Activated CD4-positive, CD25-positive, alpha-beta regulatory T cell treated with anti-CD3 and anti-CD28 coated beads, Interleukin-2, amount 50 U/mL, for 24 hours (primary cell): ENCODE measurements around the gene LPP.

Source experiments
- ATAC-seq, 2 donors: fragments of 150-1000 bp; cut with Tn5 transposase; one replicate each; pipeline ENCODE4 v1.10.0; 2021; ENCODE audit warnings: mild to moderate bottlenecking in 1 of 2, moderate library complexity in 1 of 2

Gene LPP

GRCh38 chr3:188223936-188224335 lies 70.0 kb downstream of the LPP start:
- ATAC-seq: no peak

DNA sequence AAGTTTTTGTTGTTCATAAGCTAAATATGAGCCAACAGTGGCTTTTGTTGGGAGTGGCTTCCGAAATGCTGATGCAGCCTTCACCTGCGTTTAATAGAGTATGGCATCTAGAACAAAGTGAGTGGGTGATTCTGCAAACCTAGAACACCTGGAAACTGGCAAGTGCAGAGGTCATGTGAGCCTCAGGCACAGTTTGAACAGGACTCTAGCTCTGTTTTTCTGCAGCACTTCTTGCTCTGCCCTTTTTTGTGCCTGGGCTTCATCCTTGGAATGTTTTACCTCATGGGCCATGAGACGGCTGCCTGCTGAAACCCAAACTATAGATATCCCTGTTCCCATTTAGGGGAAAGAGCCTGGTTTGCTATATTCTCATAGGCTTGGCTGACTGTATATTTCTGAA lies 73.5 kb downstream of the LPP start:
- no peak for ATAC-seq

- no peak for ATAC-seq
Measured at GRCh38 chr3:188229177-188229576, 75.2 kb downstream of the LPP start.

GRCh38 chr3:188229726-188230125 lies 75.8 kb downstream of the LPP start:
- ATAC-seq: no peak

- ATAC-seq: peak in 1 of 2 donors; percentile 58
Measured at GRCh38 chr3:188230962-188231361, 77.0 kb downstream of the LPP start.

GRCh38 chr3:188231456-188231855 lies 77.5 kb downstream of the LPP start:
- ATAC-seq: no peak

DNA sequence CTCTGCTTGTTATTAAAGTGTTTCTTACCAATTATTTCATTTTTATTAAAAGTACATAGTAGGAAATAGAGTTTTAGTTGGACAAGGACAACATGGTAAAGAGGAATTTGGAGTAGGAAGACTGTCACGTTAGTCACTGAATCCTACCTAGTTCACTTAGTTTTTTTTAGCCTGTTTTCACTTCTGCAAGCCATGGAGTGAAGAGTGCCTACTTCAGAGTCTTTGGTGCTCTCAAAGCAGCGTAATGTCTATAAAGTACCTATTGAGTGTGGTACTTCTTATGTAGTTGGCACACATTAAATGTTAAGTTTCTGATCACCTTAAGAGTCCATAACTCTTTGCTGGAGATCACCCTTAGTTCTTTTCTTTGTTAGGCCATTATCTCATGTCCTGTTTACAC lies 78.7 kb downstream of the LPP start:
- no peak for ATAC-seq

DNA sequence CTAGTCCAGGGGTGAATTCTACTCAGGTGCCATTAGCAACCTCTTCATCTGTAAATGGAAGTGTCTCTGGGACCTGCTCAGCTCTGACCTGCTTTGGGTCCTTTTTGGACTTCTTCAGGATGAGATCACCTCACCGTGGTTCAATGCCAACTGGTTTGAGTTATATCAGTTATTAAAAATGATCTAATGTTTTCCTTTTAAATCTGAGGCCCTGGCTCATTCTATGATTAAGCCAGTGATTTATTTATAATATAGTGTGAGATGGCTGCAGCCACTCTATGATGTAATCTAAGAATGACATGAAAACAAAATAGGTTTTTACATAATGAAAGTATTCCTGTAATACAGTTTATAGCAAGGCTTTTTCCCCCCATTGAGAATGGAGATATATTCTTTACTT lies 79.4 kb downstream of the LPP start:
- peak in 1 of 2 donors; percentile 27 for ATAC-seq

- no peak for ATAC-seq
Measured at GRCh38 chr3:188234132-188234531, 80.2 kb downstream of the LPP start.

GRCh38 chr3:188236271-188236670 lies 82.3 kb downstream of the LPP start:
- ATAC-seq: no peak

DNA sequence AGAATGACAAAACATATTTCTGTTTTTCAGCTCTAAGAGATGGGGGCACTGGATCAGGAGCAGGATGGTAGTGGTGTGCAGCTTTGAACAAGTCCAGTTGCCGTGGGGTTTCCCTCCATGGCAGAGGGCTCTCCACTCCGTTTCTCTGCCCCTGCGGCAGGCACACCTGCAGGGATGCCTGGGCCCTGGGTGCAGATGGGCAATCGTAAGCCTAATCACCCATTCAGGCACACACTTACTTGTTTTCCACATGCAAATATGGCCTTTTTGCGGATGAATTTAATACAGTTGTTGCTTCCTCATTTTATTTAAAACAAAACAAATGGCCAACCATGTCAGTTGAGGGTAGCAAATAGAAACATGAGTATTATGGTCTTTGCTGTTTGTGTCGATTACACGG lies 85.1 kb downstream of the LPP start:
- no peak for ATAC-seq

- ATAC-seq: no peak
Measured at GRCh38 chr3:188239577-188239976, 85.6 kb downstream of the LPP start.

- no peak for ATAC-seq
Measured at GRCh38 chr3:188240189-188240981, 86.4 kb downstream of the LPP start.

- no peak for ATAC-seq
Measured at GRCh38 chr3:188241072-188241471, 87.1 kb downstream of the LPP start.

DNA sequence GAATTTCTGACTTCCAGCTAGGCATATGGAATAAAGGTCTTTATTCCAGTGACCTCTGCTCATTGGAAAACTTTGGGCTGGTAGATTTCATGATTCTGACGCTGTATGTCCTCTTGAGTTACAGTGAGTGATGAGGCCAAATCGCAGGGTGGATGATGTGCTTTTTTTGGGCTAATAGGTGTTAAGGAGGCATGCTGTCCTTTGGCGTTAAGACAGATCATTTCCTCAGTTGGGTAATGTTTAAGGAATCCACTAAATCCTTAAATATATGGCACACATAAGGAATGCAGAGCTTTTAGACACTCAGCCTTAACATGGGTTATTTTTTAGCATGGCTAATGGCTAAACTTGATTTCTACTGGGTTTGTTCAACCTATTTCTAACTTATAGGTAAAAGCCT lies 87.9 kb downstream of the LPP start:
- ATAC-seq: no peak

DNA sequence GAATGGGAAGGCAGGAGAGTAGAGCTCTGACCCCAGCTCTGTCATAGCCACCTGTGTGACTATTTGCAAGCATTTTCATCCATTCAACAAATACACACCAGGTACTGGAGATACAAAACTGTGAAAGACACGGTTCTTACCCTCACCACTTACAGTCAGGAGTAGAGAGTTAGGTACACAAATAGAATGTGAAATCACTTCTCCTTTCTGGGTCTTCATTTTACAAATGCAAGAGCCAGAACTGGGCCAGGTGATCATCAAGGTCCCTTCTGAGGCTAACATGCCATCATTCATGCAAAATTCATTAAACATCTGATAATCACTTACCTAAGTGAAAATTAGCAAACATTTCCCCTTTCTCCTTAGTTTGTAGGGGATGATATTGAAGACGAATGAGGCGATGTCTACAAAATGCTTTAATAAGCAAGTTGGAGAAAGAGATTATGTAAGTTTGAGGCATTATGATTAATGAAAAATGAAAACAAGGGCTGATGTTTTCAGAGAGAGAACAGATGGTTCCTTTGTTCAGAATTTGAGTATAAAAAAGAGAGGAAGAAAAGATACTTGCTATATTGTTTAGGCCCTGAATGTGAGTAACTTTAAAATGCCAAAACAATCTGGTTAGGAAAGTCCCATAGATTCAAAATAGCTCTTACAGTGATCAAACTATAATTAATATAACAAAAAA lies 88.6 kb downstream of the LPP start:
- peak; percentile 13 to 25 for ATAC-seq

GRCh38 chr3:188243124-188243795 lies 89.3 kb downstream of the LPP start:
- no peak for ATAC-seq

DNA sequence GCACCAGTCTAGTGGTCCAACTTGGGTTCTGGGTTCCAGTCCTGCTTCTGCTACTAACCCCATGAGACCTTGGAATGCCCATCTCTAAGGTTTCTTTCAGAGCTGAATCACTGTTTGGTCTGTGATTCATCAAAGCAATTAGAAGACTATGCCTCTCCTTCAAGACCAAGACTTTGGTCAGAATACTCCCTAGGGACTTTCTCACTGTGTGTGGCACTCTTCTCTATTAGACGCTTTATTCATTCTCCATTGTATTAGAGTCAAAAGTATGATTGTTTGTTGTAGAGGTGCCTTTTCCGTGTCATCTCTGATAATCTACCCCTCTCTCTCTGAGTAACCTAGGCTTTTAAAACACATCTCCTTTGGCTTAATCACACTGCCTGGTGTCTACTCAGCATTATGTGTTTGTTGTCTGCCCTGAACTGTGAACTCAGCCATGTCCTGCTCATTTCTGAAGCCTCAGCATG lies 90.5 kb downstream of the LPP start:
- peak; percentile 71 to 75 for ATAC-seq

- no peak for ATAC-seq
Measured at GRCh38 chr3:188246905-188247304, 92.9 kb downstream of the LPP start.

- no peak for ATAC-seq
Measured at GRCh38 chr3:188248036-188248561, 94.1 kb downstream of the LPP start.

DNA sequence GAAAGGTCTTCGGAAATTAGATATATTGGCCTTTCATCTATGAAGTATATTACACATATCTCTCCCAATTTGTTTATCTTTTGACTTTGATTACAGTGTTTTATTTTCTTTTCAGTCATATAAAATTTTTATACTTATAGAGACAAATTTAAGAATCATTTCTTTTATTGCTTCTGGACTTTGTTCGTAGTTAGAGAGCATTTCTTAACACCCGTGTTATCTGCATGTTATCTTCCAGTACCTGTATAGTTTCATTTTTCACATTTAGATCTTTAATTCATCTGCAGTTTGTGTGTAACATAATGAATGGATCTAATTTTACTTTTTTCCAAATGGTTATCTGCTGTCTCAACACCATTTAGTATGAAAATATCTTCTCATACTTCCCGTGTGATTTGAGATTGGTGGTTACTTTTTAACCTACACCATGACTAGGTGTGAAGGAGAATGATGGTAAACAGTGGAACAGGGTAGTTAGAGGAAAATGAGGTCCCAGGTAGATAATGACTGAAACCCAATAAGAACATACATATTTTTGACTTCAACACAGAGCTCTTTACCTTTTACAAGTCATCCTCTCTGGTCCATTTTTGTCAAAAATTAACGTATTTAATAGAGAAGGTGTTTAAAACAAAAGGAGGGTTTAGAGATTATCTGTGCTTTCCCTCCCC lies 99.3 kb downstream of the LPP start:
- ATAC-seq: peak in 1 of 2 donors; percentile 25

DNA sequence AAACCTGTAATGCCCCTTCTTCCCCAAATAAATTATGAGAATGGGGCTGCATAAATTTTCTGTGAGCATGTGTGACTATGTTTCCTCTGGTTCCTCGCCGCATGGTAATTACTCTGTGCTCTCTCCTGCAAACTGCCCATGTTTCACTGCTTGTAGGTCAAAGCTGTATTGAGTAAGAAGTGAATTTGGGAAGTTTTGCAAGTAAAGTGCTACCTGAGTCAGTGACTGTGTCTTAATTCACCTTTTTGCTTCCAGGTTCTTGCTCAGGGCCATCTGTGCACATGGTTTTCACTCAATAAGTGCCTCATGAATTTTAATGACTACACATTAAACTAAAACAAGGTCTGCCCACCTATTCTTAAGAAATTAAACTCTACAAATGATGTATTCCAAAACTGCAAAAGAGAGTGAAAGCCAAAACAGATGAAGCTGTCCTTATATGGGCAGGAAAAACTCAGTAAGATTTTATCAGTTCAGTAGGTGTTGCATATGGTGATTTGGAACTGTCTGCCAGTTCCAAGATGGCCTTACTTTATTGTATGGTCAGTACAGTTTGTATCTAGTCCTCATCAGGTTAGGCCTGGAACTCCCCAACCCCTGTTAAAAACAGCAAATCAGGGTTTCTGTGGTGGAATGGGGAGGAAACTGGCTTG lies 100.0 kb downstream of the LPP start:
- peak; percentile 62 to 75 for ATAC-seq
